Renal cortex interstitium (tissue), 15 donors: ENCODE results near the gene TMUB1. TPM values are rescaled to one million over a fixed set of nuclear protein-coding genes. Genes with fewer than 3 reads are reported as not detected.

ENCODE experiments used
- DNase-seq, 11 donors: peaks; one replicate each; pipeline ENCODE4 v3.0.0-alpha.2; 2013; ENCODE audit warnings: low read depth in 9 of 11, low spot score in 4 of 11; ENCODE audit errors: extremely low read depth in 1 of 11
- long read RNA-seq, 16 experiments: transcript quantifications; one replicate each; lab custom pipeline, GENCODE V29; 2026
- polyA plus RNA-seq, 3 donors: library from polyadenylated mRNA; unstranded; fragments of 120-200 nt; gene quantifications; one replicate each; pipeline ENCODE4 v1.2.1, GENCODE V29; 2013; ENCODE audit not compliant: insufficient read length in 3 of 3

Gene TMUB1
- polyA plus RNA-seq, result 10 to 100 TPM; 21.6 to 36.0 (median 34.5) TPM
- long read RNA-seq, donor 1, transcript TMUB1-203 (2 exons, 1,549 nt), result minor isoform, 9 of 32 reads
- long read RNA-seq, donor 1, transcript TMUB1-201 (3 exons, 1,353 nt), result major isoform, 10 of 32 reads
- long read RNA-seq, donor 1, partial matches to known transcripts, result 13 of 32 reads
- long read RNA-seq, donor 1, other reads (novel, unspliced or antisense), result 0 of 32 reads
- long read RNA-seq, donor 2, transcript TMUB1-201 (3 exons, 1,353 nt), result minor isoform, 8 of 20 reads
- long read RNA-seq, donor 2, transcript TMUB1-203 (2 exons, 1,549 nt), result major isoform, 12 of 20 reads
- long read RNA-seq, donor 2, partial matches to known transcripts, result 0 of 20 reads
- long read RNA-seq, donor 2, other reads (novel, unspliced or antisense), result 0 of 20 reads
- long read RNA-seq, donor 3, transcript TMUB1-203 (2 exons, 1,549 nt), result minor isoform, 8 of 28 reads
- long read RNA-seq, donor 3, transcript TMUB1-201 (3 exons, 1,353 nt), result major isoform, 20 of 28 reads
- long read RNA-seq, donor 3, partial matches to known transcripts, result 0 of 28 reads
- long read RNA-seq, donor 3, other reads (novel, unspliced or antisense), result 0 of 28 reads
- long read RNA-seq, donor 4, transcript TMUB1-203 (2 exons, 1,549 nt), result minor isoform, 7 of 40 reads
- long read RNA-seq, donor 4, transcript TMUB1-201 (3 exons, 1,353 nt), result major isoform, 19 of 40 reads
- long read RNA-seq, donor 4, partial matches to known transcripts, result 10 of 40 reads
- long read RNA-seq, donor 4, other reads (novel, unspliced or antisense), result 0 of 40 reads
- long read RNA-seq, donor 5, result 0 reads
- long read RNA-seq, donor 6, transcript TMUB1-203 (2 exons, 1,549 nt), result minor isoform, 9 of 20 reads
- long read RNA-seq, donor 6, transcript TMUB1-201 (3 exons, 1,353 nt), result major isoform, 10 of 20 reads
- long read RNA-seq, donor 6, partial matches to known transcripts, result 0 of 20 reads
- long read RNA-seq, donor 6, other reads (novel, unspliced or antisense), result 0 of 20 reads
- long read RNA-seq, donor 7, transcript TMUB1-201 (3 exons, 1,353 nt), result major isoform, 14 of 22 reads
- long read RNA-seq, donor 7, transcript TMUB1-203 (2 exons, 1,549 nt), result minor isoform, 8 of 22 reads
- long read RNA-seq, donor 7, partial matches to known transcripts, result 0 of 22 reads
- long read RNA-seq, donor 7, other reads (novel, unspliced or antisense), result 0 of 22 reads
- long read RNA-seq, donor 8, result 0 reads
- long read RNA-seq, donor 9, transcript TMUB1-201 (3 exons, 1,353 nt), result major isoform, 15 of 27 reads
- long read RNA-seq, donor 9, transcript TMUB1-203 (2 exons, 1,549 nt), result minor isoform, 12 of 27 reads
- long read RNA-seq, donor 9, partial matches to known transcripts, result 0 of 27 reads
- long read RNA-seq, donor 9, other reads (novel, unspliced or antisense), result 0 of 27 reads
- long read RNA-seq, donor 10, transcript TMUB1-201 (3 exons, 1,353 nt), result major isoform, 13 of 68 reads
- long read RNA-seq, donor 10, transcript TMUB1-203 (2 exons, 1,549 nt), result minor isoform, 7 of 68 reads
- long read RNA-seq, donor 10, partial matches to known transcripts, result 48 of 68 reads
- long read RNA-seq, donor 10, other reads (novel, unspliced or antisense), result 0 of 68 reads
- long read RNA-seq, donor 11, transcript TMUB1-203 (2 exons, 1,549 nt), result minor isoform, 11 of 27 reads
- long read RNA-seq, donor 11, transcript TMUB1-201 (3 exons, 1,353 nt), result major isoform, 16 of 27 reads
- long read RNA-seq, donor 11, partial matches to known transcripts, result 0 of 27 reads
- long read RNA-seq, donor 11, other reads (novel, unspliced or antisense), result 0 of 27 reads
- long read RNA-seq, donor 12, partial matches to known transcripts, result 5 of 13 reads
- long read RNA-seq, donor 12, other reads (novel, unspliced or antisense), result 0 of 13 reads
- long read RNA-seq, donor 13, result 0 reads
- long read RNA-seq, donor 14, transcript TMUB1-201 (3 exons, 1,353 nt), result major isoform, 17 of 20 reads
- long read RNA-seq, donor 14, partial matches to known transcripts, result 0 of 20 reads
- long read RNA-seq, donor 14, other reads (novel, unspliced or antisense), result 0 of 20 reads
- long read RNA-seq, donor 15, partial matches to known transcripts, result 0 of 8 reads
- long read RNA-seq, donor 15, other reads (novel, unspliced or antisense), result 0 of 8 reads
- long read RNA-seq, donor 16, transcript TMUB1-203 (2 exons, 1,549 nt), result minor isoform, 29 of 72 reads
- long read RNA-seq, donor 16, transcript TMUB1-201 (3 exons, 1,353 nt), result major isoform, 41 of 72 reads
- long read RNA-seq, donor 16, partial matches to known transcripts, result 0 of 72 reads
- long read RNA-seq, donor 16, other reads (novel, unspliced or antisense), result 0 of 72 reads

GRCh38 chr7:151083071-151083823 is at the start of gene TMUB1:
Gene TMUB1, minus strand, starts transcription at chr7:151083493. Its CDS starts 930 bp downstream, at chr7:151082563.
- no peak for DNase-seq

- no peak for DNase-seq
Observed at GRCh38 chr7:151132461-151133205, 49.3 kb upstream of the TMUB1 start.

GRCh38 chr7:151131592-151132293 is 48.5 kb upstream of the TMUB1 start:
- peak in 1 of 11 donors; percentile 50 for DNase-seq

- DNase-seq, result no peak
Observed at GRCh38 chr7:151131224-151131591, 47.9 kb upstream of the TMUB1 start.

- DNase-seq, result no peak
Observed at GRCh38 chr7:151130741-151131157, 47.5 kb upstream of the TMUB1 start.

- DNase-seq, result no peak
Observed at GRCh38 chr7:151129960-151130591, 46.8 kb upstream of the TMUB1 start.

- no peak for DNase-seq
Observed at GRCh38 chr7:151129117-151129959, 46.0 kb upstream of the TMUB1 start.

- no peak for DNase-seq
Observed at GRCh38 chr7:151128716-151129115, 45.4 kb upstream of the TMUB1 start.

GRCh38 chr7:151128144-151128543 is 44.9 kb upstream of the TMUB1 start:
- no peak for DNase-seq

- DNase-seq, result no peak
Observed at GRCh38 chr7:151126491-151127137, 43.3 kb upstream of the TMUB1 start.

- DNase-seq, result no peak
Observed at GRCh38 chr7:151125846-151126481, 42.7 kb upstream of the TMUB1 start.

- DNase-seq, result no peak
Observed at GRCh38 chr7:151125470-151125845, 42.2 kb upstream of the TMUB1 start.

GRCh38 chr7:151124899-151125399 is 41.7 kb upstream of the TMUB1 start:
- no peak for DNase-seq
